Sigmoid colon (tissue), 4 donors: ENCODE data around the gene SLC35F1.

Source experiments
- EP300 ChIP-seq, 4 donors: sonication (generic); formaldehyde crosslinking; IDR thresholded peaks; one replicate each; pipeline ENCODE4 v1.6.1; 2017; ENCODE audit warnings: antibody characterized with exemption in 4 of 4
- TF ChIP-seq, protein P1 (sequence below), 4 experiments: fragments of 450-650 bp in 3 of 4; fragments of 200-600 bp in 1 of 4; IDR thresholded peaks; one replicate each; pipeline ENCODE4 v1.5.1; 2016 to 2019; ENCODE audit warnings: antibody characterized with exemption in 4 of 4, mild to moderate bottlenecking in 3 of 4, moderate library complexity in 2 of 4

DNA sequence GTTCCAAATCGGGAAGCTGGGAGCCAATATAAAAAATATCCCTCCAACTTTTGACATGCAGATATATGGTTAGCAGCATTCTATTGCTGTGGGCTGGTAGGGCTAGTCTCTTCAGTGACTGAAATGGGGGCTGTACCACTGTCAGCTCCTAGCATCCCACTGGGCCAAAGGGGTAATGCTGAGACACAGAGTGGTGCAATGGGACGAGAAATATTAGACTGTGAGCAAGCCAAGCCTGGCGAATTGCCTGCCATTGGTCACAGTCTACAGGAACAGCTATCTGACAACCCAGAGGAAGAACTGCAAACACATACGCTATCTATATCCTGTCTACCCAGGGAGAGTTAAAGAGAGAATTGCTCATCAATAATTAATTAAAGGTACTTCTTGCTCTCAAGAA is 3.5 kb downstream of the SLC35F1 start:
- TF ChIP-seq, protein P1, sequence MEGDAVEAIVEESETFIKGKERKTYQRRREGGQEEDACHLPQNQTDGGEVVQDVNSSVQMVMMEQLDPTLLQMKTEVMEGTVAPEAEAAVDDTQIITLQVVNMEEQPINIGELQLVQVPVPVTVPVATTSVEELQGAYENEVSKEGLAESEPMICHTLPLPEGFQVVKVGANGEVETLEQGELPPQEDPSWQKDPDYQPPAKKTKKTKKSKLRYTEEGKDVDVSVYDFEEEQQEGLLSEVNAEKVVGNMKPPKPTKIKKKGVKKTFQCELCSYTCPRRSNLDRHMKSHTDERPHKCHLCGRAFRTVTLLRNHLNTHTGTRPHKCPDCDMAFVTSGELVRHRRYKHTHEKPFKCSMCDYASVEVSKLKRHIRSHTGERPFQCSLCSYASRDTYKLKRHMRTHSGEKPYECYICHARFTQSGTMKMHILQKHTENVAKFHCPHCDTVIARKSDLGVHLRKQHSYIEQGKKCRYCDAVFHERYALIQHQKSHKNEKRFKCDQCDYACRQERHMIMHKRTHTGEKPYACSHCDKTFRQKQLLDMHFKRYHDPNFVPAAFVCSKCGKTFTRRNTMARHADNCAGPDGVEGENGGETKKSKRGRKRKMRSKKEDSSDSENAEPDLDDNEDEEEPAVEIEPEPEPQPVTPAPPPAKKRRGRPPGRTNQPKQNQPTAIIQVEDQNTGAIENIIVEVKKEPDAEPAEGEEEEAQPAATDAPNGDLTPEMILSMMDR (IDR thresholded peaks at IDR 0.05), result no peak
- TF ChIP-seq EP300 (IDR thresholded peaks at IDR 0.05), result no peak
